Mesenchymal stem cell (in vitro differentiated cells and primary cell): Measurements from ENCODE around the gene FURIN.

Source experiments
- DNase-seq: peaks from one replicate; pipeline ENCODE4 v3.0.0-alpha.2; 2013
- H2AFZ ChIP-seq: one replicate; pipeline ENCODE4 v1.6.1; 2013; ENCODE audit warnings: low read depth, mild to moderate bottlenecking, control low read depth, inconsistent platforms, low read length, moderate library complexity
- H2AK5ac ChIP-seq: 2 replicates; pipeline ENCODE4 v1.6.1; 2013; ENCODE audit warnings: low read length, moderate library complexity, mild to moderate bottlenecking, inconsistent platforms; ENCODE audit not compliant: severe bottlenecking
- H2BK120ac ChIP-seq: one replicate; pipeline ENCODE4 v1.6.1; 2013; ENCODE audit warnings: low read depth, mild to moderate bottlenecking, inconsistent platforms, low read length, moderate library complexity
- H2BK12ac ChIP-seq, 2 experiments: one replicate each; pipeline ENCODE4 v1.6.1; 2013; ENCODE audit warnings: inconsistent platforms in 2 of 2, low read length in 2 of 2, mild to moderate bottlenecking in 2 of 2, moderate library complexity in 2 of 2, control low read depth in 1 of 2
- H2BK15ac ChIP-seq: one replicate; pipeline ENCODE4 v1.6.1; 2013; ENCODE audit warnings: mild to moderate bottlenecking, low read depth, inconsistent platforms; ENCODE audit not compliant: poor library complexity, severe bottlenecking
- H2BK5ac ChIP-seq: 2 replicates; pipeline ENCODE4 v1.6.1; 2013; ENCODE audit warnings: low read depth, mild to moderate bottlenecking, low read length, control low read depth, inconsistent platforms; ENCODE audit not compliant: poor library complexity, severe bottlenecking
- H3K14ac ChIP-seq, 2 experiments: one replicate each; pipeline ENCODE4 v1.6.1; 2013; ENCODE audit warnings: inconsistent platforms in 2 of 2, low read length in 2 of 2, control low read depth in 1 of 2, mild to moderate bottlenecking in 1 of 2, moderate library complexity in 1 of 2
- H3K18ac ChIP-seq, 2 experiments: one replicate each; pipeline ENCODE4 v1.6.1; 2013; ENCODE audit warnings: inconsistent platforms in 2 of 2, low read length in 2 of 2, control low read depth in 1 of 2, low read depth in 1 of 2, mild to moderate bottlenecking in 1 of 2
- H3K23ac ChIP-seq, 2 experiments: one replicate each; pipeline ENCODE4 v1.6.1; 2013; ENCODE audit warnings: inconsistent platforms in 2 of 2, low read length in 2 of 2, mild to moderate bottlenecking in 2 of 2, moderate library complexity in 2 of 2, control low read depth in 1 of 2
- H3K27ac ChIP-seq: 2 replicates; pipeline ENCODE4 v1.5.1; 2013; ENCODE audit warnings: mild to moderate bottlenecking, moderate library complexity, low read length, control low read depth, inconsistent platforms; ENCODE audit not compliant: poor library complexity, severe bottlenecking
- H3K27me3 ChIP-seq, 2 experiments: 2 replicates each; pipeline versions ENCODE4 v1.6.1 to v1.7.0; 2013; ENCODE audit warnings: low read length in 2 of 2, mild to moderate bottlenecking in 2 of 2, moderate library complexity in 2 of 2, control low read depth in 1 of 2, inconsistent platforms in 1 of 2; ENCODE audit not compliant: control insufficient read depth in 1 of 2, insufficient read depth in 1 of 2
- H3K36me3 ChIP-seq, 2 experiments: 2 replicates each; pipeline versions ENCODE4 v1.6.1 to v1.7.0; 2013; ENCODE audit warnings: low read length in 2 of 2, control low read depth in 1 of 2, inconsistent platforms in 1 of 2, low read depth in 1 of 2, mild to moderate bottlenecking in 1 of 2; ENCODE audit not compliant: insufficient read depth in 2 of 2, control insufficient read depth in 1 of 2
- H3K4ac ChIP-seq, 2 experiments: one replicate each; pipeline ENCODE4 v1.6.1; 2013; ENCODE audit warnings: inconsistent platforms in 2 of 2, low read length in 2 of 2, mild to moderate bottlenecking in 2 of 2, moderate library complexity in 2 of 2, control low read depth in 1 of 2, low read depth in 1 of 2
- H3K4me1 ChIP-seq: 2 replicates; pipeline ENCODE4 v1.6.1; 2013; ENCODE audit warnings: low read depth, low read length, control low read depth; ENCODE audit not compliant: control insufficient read depth, insufficient read depth
- H3K4me2 ChIP-seq: 2 replicates; pipeline ENCODE4 v1.6.1; 2013; ENCODE audit warnings: low read length, mild to moderate bottlenecking, inconsistent platforms; ENCODE audit not compliant: poor library complexity, severe bottlenecking
- H3K4me3 ChIP-seq, 2 experiments: 2 replicates each; pipeline versions ENCODE4 v1.5.1 to v1.7.0; 2013; ENCODE audit warnings: low read length in 2 of 2, mild to moderate bottlenecking in 2 of 2, control low read depth in 1 of 2, low read depth in 1 of 2; ENCODE audit not compliant: insufficient read depth in 1 of 2
- H3K79me1 ChIP-seq: replicated peaks from 2 replicates; pipeline ENCODE4 v1.6.1; 2013; ENCODE audit warnings: mild to moderate bottlenecking, control low read depth, low read length, inconsistent platforms; ENCODE audit not compliant: poor library complexity, severe bottlenecking
- H3K9ac ChIP-seq: 2 replicates; pipeline ENCODE4 v1.7.0; 2013; ENCODE audit warnings: mild to moderate bottlenecking, low read length, moderate library complexity
- H3K9me3 ChIP-seq: 2 replicates; pipeline ENCODE4 v1.7.0; 2013; ENCODE audit warnings: mild to moderate bottlenecking, low read length; ENCODE audit not compliant: control insufficient read depth
- H4K8ac ChIP-seq: one replicate; pipeline ENCODE4 v1.6.1; 2013; ENCODE audit warnings: inconsistent platforms, mild to moderate bottlenecking, low read length, moderate library complexity
- H4K91ac ChIP-seq: one replicate; pipeline ENCODE4 v1.6.1; 2013; ENCODE audit warnings: mild to moderate bottlenecking, low read length, inconsistent platforms
- WGBS: methylation state at CpG from one replicate; pipeline ENCODE4 v1.1.7; 2013; ENCODE audit warnings: mixed read lengths; 5-methylcytosine and 5-hydroxymethylcytosine counted together

FURIN gene

DNA sequence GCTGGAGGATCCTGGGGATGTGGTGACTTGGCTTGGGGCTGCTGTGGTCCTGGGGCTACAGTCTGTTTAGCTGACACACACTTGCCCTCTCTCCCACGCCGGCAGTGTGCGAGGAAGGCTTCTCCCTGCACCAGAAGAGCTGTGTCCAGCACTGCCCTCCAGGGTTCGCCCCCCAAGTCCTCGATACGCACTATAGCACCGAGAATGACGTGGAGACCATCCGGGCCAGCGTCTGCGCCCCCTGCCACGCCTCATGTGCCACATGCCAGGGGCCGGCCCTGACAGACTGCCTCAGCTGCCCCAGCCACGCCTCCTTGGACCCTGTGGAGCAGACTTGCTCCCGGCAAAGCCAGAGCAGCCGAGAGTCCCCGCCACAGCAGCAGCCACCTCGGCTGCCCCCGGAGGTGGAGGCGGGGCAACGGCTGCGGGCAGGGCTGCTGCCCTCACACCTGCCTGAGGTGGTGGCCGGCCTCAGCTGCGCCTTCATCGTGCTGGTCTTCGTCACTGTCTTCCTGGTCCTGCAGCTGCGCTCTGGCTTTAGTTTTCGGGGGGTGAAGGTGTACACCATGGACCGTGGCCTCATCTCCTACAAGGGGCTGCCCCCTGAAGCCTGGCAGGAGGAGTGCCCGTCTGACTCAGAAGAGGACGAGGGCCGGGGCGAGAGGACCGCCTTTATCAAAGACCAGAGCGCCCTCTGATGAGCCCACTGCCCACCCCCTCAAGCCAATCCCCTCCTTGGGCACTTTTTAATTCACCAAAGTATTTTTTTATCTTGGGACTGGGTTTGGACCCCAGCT, 13.0 kb downstream of the FURIN start:
- Histone ChIP-seq H3K4me2 (no peak overlapping the region), H3K18ac (no peak overlapping the region), H3K27ac (no peak overlapping the region), H2AFZ (no peak overlapping the region), H2BK15ac (no peak overlapping the region), H3K4me1 (peaks cover 24% of the 10 kb centered on the region), H2BK5ac (no peak overlapping the region), H3K36me3 (peaks cover 65% of the 10 kb centered on the region in 2 experiments), H3K27me3 (no peaks in the 10 kb centered on the region), H3K9me3 (no peaks in the 10 kb centered on the region), H4K8ac (no peak overlapping the region), H2BK12ac (no peak overlapping the region), H4K91ac (no peak overlapping the region), H3K23ac (no peak overlapping the region), H2AK5ac (no peak overlapping the region), H2BK120ac (no peak overlapping the region), H3K4ac (no peak overlapping the region), H3K4me3 (no peak overlapping the region), H3K9ac (no peak overlapping the region), H3K14ac (no peak overlapping the region), H3K79me1 (peaks cover 23% of the 10 kb centered on the region)
- no peak for DNase-seq
- 91% methylated on average over 35 of the region's 35 CpGs for WGBS

GRCh38 chr15:90881978-90882721, 13.8 kb downstream of the FURIN start:
- Histone ChIP-seq H3K79me1 (peaks cover 21% of the 10 kb centered on the region), H3K4me2 (no peak overlapping the region), H2AK5ac (no peak overlapping the region), H2AFZ (no peak overlapping the region), H3K27me3 (no peaks in the 10 kb centered on the region), H3K27ac (no peak overlapping the region), H4K91ac (no peak overlapping the region), H2BK12ac (no peak overlapping the region), H3K18ac (no peak overlapping the region), H3K14ac (no peak overlapping the region), H3K4me3 (no peak overlapping the region), H3K9me3 (no peaks in the 10 kb centered on the region), H2BK5ac (no peak overlapping the region), H3K9ac (peak overlapping the region; percentile 93), H3K23ac (no peak overlapping the region), H3K4ac (no peak overlapping the region), H2BK120ac (no peak overlapping the region), H4K8ac (no peak overlapping the region), H2BK15ac (no peak overlapping the region), H3K4me1 (peaks cover 24% of the 10 kb centered on the region), H3K36me3 (peaks cover 63 to 65% of the 10 kb centered on the region in 2 experiments)
- no peak for DNase-seq
- 91% methylated on average over 19 of the region's 19 CpGs for WGBS

DNA sequence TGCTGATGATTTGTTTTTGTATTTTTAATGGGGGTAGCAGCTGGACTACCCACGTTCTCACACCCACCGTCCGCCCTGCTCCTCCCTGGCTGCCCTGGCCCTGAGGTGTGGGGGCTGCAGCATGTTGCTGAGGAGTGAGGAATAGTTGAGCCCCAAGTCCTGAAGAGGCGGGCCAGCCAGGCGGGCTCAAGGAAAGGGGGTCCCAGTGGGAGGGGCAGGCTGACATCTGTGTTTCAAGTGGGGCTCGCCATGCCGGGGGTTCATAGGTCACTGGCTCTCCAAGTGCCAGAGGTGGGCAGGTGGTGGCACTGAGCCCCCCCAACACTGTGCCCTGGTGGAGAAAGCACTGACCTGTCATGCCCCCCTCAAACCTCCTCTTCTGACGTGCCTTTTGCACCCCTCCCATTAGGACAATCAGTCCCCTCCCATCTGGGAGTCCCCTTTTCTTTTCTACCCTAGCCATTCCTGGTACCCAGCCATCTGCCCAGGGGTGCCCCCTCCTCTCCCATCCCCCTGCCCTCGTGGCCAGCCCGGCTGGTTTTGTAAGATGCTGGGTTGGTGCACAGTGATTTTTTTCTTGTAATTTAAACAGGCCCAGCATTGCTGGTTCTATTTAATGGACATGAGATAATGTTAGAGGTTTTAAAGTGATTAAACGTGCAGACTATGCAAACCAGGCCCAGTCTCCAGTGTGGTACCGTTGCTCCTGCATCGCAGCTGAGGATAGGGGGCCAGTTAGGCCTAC, 14.6 kb downstream of the FURIN start:
- no peak overlapping the region for H2AFZ ChIP-seq
- H3K36me3 ChIP-seq = peaks cover 58 to 62% of the 10 kb centered on the region in 2 experiments
- H3K27me3 ChIP-seq = no peaks in the 10 kb centered on the region
- peak overlapping the region; percentile 98 for H4K8ac ChIP-seq
- H2BK12ac ChIP-seq = no peak overlapping the region
- no peak overlapping the region for H2BK5ac ChIP-seq
- H3K9me3 ChIP-seq = no peaks in the 10 kb centered on the region
- no peak overlapping the region for H2BK15ac ChIP-seq
- peak overlapping the region; percentile 93 for H3K9ac ChIP-seq
- WGBS = 91% methylated on average over 13 of the region's 13 CpGs
- no peak overlapping the region for H3K4me2 ChIP-seq
- H4K91ac ChIP-seq = peak overlapping the region; percentile 14
- no peak overlapping the region for H2BK120ac ChIP-seq
- H3K23ac ChIP-seq = no peak overlapping the region
- no peak overlapping the region for H3K14ac ChIP-seq
- H3K18ac ChIP-seq = no peak overlapping the region
- H3K4me3 ChIP-seq = no peak overlapping the region
- H3K27ac ChIP-seq = no peak overlapping the region
- H2AK5ac ChIP-seq = no peak overlapping the region
- H3K79me1 ChIP-seq = peaks cover 19% of the 10 kb centered on the region
- no peak for DNase-seq
- no peak overlapping the region for H3K4ac ChIP-seq
- peaks cover 24% of the 10 kb centered on the region for H3K4me1 ChIP-seq
